K562 (cell line): ENCODE measurements around the gene AIM2.

Experiments used
- KLF6 ChIP-seq: fragments of 250-450 bp; sonication (Bioruptor Pico); IDR thresholded peaks from 2 replicates; pipeline ENCODE4 v1.4.0; 2020; ENCODE audit warnings: mild to moderate bottlenecking, moderate library complexity, borderline replicate concordance
- MXI1 ChIP-seq: IDR thresholded peaks from 2 replicates; pipeline ENCODE4 v1.6.1; 2011; ENCODE audit warnings: low read depth, mild to moderate bottlenecking, improper control_type of control experiment, low read length
- NR2C2 ChIP-seq, 2 experiments: fragments of 200-800 bp in 1 of 2; sonication (Bioruptor generic) in 1 of 2; sonication (generic) in 1 of 2; formaldehyde crosslinking in 1 of 2; IDR thresholded peaks; 2 replicates each; pipeline versions ENCODE4 v1.6.1 to v1.8.0; 2016 to 2022; ENCODE audit warnings: mild to moderate bottlenecking in 1 of 2, missing compliant biosample characterization in 1 of 2, missing genetic modification characterization in 1 of 2, missing genetic modification reagents in 1 of 2
- RAD21 ChIP-seq, 2 experiments: fragments of 250-450 bp in 1 of 2; fragments of 450-650 bp in 1 of 2; sonication (Bioruptor Pico) in 1 of 2; formaldehyde crosslinking in 1 of 2; IDR thresholded peaks in 1 of 2; conservative IDR thresholded peaks in 1 of 2; 2 replicates each; pipeline versions ENCODE4 v1.4.0 to v1.8.0; 2020 to 2022; ENCODE audit warnings: mild to moderate bottlenecking in 2 of 2, moderate library complexity in 1 of 2
- ZNF3 ChIP-seq: fragments of 250-450 bp; sonication (Bioruptor Pico); IDR thresholded peaks from 2 replicates; pipeline ENCODE4 v1.5.0; 2021; ENCODE audit warnings: mild to moderate bottlenecking, moderate library complexity

DNA sequence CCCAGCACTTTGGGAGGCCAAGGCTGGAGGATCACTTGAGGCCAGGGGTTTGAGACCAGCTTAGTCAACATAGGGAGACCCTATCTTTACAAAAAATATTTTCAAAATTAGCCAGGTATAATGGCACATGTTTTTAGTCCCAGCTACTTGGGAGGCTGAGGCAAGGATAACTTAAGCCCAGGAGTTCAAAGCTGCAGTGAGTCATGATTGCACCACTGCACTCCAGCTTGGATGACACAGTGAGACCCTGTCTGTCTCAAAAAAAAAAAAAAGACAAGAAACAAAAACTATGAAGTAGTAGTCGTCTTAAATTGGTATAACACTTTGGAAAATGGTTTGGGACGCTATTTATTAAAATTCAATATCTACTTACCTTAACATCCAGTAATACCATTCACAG is 7.7 kb downstream of the AIM2 start:
- TF ChIP-seq NR2C2 (CRISPR knock-in tag; IDR thresholded peaks at IDR 0.05) (no peak), NR2C2 (tag; IDR thresholded peaks at IDR 0.05) (no peak), RAD21 (CRISPR knock-in tag; conservative IDR thresholded peaks at IDR 0.05 in 1 of 2, IDR thresholded peaks at IDR 0.05 in 1 of 2) (no peak), ZNF3 (CRISPR knock-in tag) (no peak), MXI1 (no peak), KLF6 (no peak)
